ENCODE measurements around the gene MTHFS.
A peak's percentile ranks its signal among the peaks of the same experiment; 100 is the strongest.
"Not testable (repeated sequence)": the region's sequence is repeated elsewhere in the genome, so short reads cannot be mapped to it uniquely, and the experiment has no call there.

MTHFS gene

GRCh38 chr15:79896634-79897379 is at the start of gene MTHFS:
Gene MTHFS, minus strand, starts transcription at chr15:79897014. Its CDS starts 26 bp downstream, at chr15:79896988.
- peak; percentile 69 for DNase-seq (ENCODE audit: low read depth)

- DNase-seq (ENCODE audit: low read depth) = no peak
These were observed 47.8 kb upstream of the MTHFS start for GRCh38 chr15:79944622-79945021.

- peak; percentile 34 for DNase-seq (ENCODE audit: low read depth)
These were observed 47.0 kb upstream of the MTHFS start for GRCh38 chr15:79943820-79944219.

- DNase-seq (ENCODE audit: low read depth) = no peak
These were observed 46.1 kb upstream of the MTHFS start for GRCh38 chr15:79942741-79943481.

GRCh38 chr15:79939399-79939798 is 42.6 kb upstream of the MTHFS start:
- DNase-seq (ENCODE audit: low read depth) = no peak

- no peak for DNase-seq (ENCODE audit: low read depth)
These were observed 41.3 kb upstream of the MTHFS start for GRCh38 chr15:79938143-79938542.

- DNase-seq (ENCODE audit: low read depth) = not testable (repeated sequence)
These were observed 38.9 kb upstream of the MTHFS start for GRCh38 chr15:79935556-79936201.

GRCh38 chr15:79933231-79933630 is 36.4 kb upstream of the MTHFS start:
- peak; percentile 65 for DNase-seq (ENCODE audit: low read depth)

GRCh38 chr15:79932447-79932846 is 35.6 kb upstream of the MTHFS start:
- no peak for DNase-seq (ENCODE audit: low read depth)

- no peak for DNase-seq (ENCODE audit: low read depth)
These were observed 33.7 kb upstream of the MTHFS start for GRCh38 chr15:79930516-79930915.

- DNase-seq (ENCODE audit: low read depth) = no peak
These were observed 32.6 kb upstream of the MTHFS start for GRCh38 chr15:79929412-79929811.

GRCh38 chr15:79926116-79926515 is 29.3 kb upstream of the MTHFS start:
- not testable (repeated sequence) for DNase-seq (ENCODE audit: low read depth)

- no peak for DNase-seq (ENCODE audit: low read depth)
These were observed 27.6 kb upstream of the MTHFS start for GRCh38 chr15:79924379-79924778.

- peak; percentile 93 for DNase-seq (ENCODE audit: low read depth)
These were observed 26.8 kb upstream of the MTHFS start for GRCh38 chr15:79923515-79924169.

GRCh38 chr15:79923079-79923514 is 26.3 kb upstream of the MTHFS start:
- peak; percentile 50 for DNase-seq (ENCODE audit: low read depth)

GRCh38 chr15:79922512-79923078 is 25.8 kb upstream of the MTHFS start:
- DNase-seq (ENCODE audit: low read depth) = no peak

GRCh38 chr15:79919749-79920511 is 23.1 kb upstream of the MTHFS start:
- no peak for DNase-seq (ENCODE audit: low read depth)

GRCh38 chr15:79919090-79919748 is 22.4 kb upstream of the MTHFS start:
- no peak for DNase-seq (ENCODE audit: low read depth)

GRCh38 chr15:79918278-79918677 is 21.5 kb upstream of the MTHFS start:
- no peak for DNase-seq (ENCODE audit: low read depth)

GRCh38 chr15:79916502-79917132 is 19.8 kb upstream of the MTHFS start:
- DNase-seq (ENCODE audit: low read depth) = no peak

All from fibroblast of gingiva (primary cell).